ENCODE measurements around the gene CA10. TPM values are rescaled to one million over a fixed set of nuclear protein-coding genes. Genes with fewer than 3 reads are reported as not detected.

The CA10 gene
- total RNA-seq, 4 donors from 2014 or later = 0.96 to 4.1 (median 1.1) TPM; not detected in 1

GRCh38 chr17:51703361-51704341 lies 454.9 kb downstream of the CA10 start:
- Histone ChIP-seq H3K4me1 (no peaks in the 10 kb centered on the region), H3K9me3 (no peaks in the 10 kb centered on the region), H3K27me3 (no peaks in the 10 kb centered on the region), H3K4me3 (no peak overlapping the region), H3K36me3 (no peaks in the 10 kb centered on the region), H3K27ac (no peak overlapping the region)
- 72 to 90% methylated on average over 6 to 8 of the region's 8 CpGs for WGBS, 2 donors (ENCODE audit: low coverage in 1 of 2)
- no peak for DNase-seq
- TF ChIP-seq POLR2AphosphoS5 (IDR thresholded peaks at IDR 0.05) (no peak), EP300 (IDR thresholded peaks at IDR 0.05; ENCODE audit: low read depth) (no peak), CTCF (IDR thresholded peaks at IDR 0.05) (no peak), POLR2A (IDR thresholded peaks at IDR 0.05) (no peak)
- in situ Hi-C loops (cut with MboI; ENCODE audit: low pct_ligation_motif_present in 1 of 4, low pct_unique_long_range_greater_than_20kb in 1 of 4, low sequenced_read_pairs in 3 of 4) = no loop called here
- intact Hi-C loops (cut with DNase I; ENCODE audit: low total_unique reads) = no loop called here

GRCh38 chr17:51702963-51703360 lies 455.6 kb downstream of the CA10 start:
- H3K4me1 ChIP-seq = no peaks in the 10 kb centered on the region
- in situ Hi-C loops (cut with MboI; ENCODE audit: low pct_ligation_motif_present in 1 of 4, low pct_unique_long_range_greater_than_20kb in 1 of 4, low sequenced_read_pairs in 3 of 4) = no loop called here
- H3K27ac ChIP-seq = no peak overlapping the region
- no peaks in the 10 kb centered on the region for H3K27me3 ChIP-seq
- intact Hi-C loops (cut with DNase I; ENCODE audit: low total_unique reads) = no loop called here
- DNase-seq = no peak
- TF ChIP-seq CTCF (IDR thresholded peaks at IDR 0.05) (no peak), EP300 (IDR thresholded peaks at IDR 0.05; ENCODE audit: low read depth) (no peak), POLR2A (IDR thresholded peaks at IDR 0.05) (no peak), POLR2AphosphoS5 (IDR thresholded peaks at IDR 0.05) (no peak)
- H3K4me3 ChIP-seq = no peak overlapping the region
- WGBS, 2 donors (ENCODE audit: low coverage in 1 of 2) = 57 to 83% methylated on average over 1 to 3 of the region's 3 CpGs
- no peaks in the 10 kb centered on the region for H3K9me3 ChIP-seq
- no peaks in the 10 kb centered on the region for H3K36me3 ChIP-seq

- no peak for DNase-seq
- H3K36me3 ChIP-seq = no peaks in the 10 kb centered on the region
- no peak overlapping the region for H3K4me3 ChIP-seq
- no peaks in the 10 kb centered on the region for H3K4me1 ChIP-seq
- intact Hi-C loops (cut with DNase I; ENCODE audit: low total_unique reads) (no loop called here), in situ Hi-C loops (cut with MboI; ENCODE audit: low pct_ligation_motif_present in 1 of 4, low pct_unique_long_range_greater_than_20kb in 1 of 4, low sequenced_read_pairs in 3 of 4) (no loop called here)
- H3K9me3 ChIP-seq = no peaks in the 10 kb centered on the region
- TF ChIP-seq CTCF (IDR thresholded peaks at IDR 0.05) (no peak), POLR2AphosphoS5 (IDR thresholded peaks at IDR 0.05) (no peak)
- 53 to 74% methylated on average over 2 of the region's 2 CpGs for WGBS, 2 donors (ENCODE audit: low coverage in 1 of 2)
- H3K27ac ChIP-seq = no peak overlapping the region
- no peaks in the 10 kb centered on the region for H3K27me3 ChIP-seq
These were observed 457.0 kb downstream of the CA10 start for GRCh38 chr17:51701501-51701900.

- TF ChIP-seq POLR2A (IDR thresholded peaks at IDR 0.05) (no peak), CTCF (IDR thresholded peaks at IDR 0.05) (no peak), EP300 (IDR thresholded peaks at IDR 0.05; ENCODE audit: low read depth) (no peak), POLR2AphosphoS5 (IDR thresholded peaks at IDR 0.05) (no peak)
- intact Hi-C loops (cut with DNase I; ENCODE audit: low total_unique reads) (no loop called here), in situ Hi-C loops (cut with MboI; ENCODE audit: low pct_ligation_motif_present in 1 of 4, low pct_unique_long_range_greater_than_20kb in 1 of 4, low sequenced_read_pairs in 3 of 4) (no loop called here)
- 84 to 87% methylated on average over 14 to 17 of the region's 17 CpGs for WGBS, 2 donors (ENCODE audit: low coverage in 1 of 2)
- H3K4me1 ChIP-seq = no peaks in the 10 kb centered on the region
- no peaks in the 10 kb centered on the region for H3K9me3 ChIP-seq
- H3K27me3 ChIP-seq = no peaks in the 10 kb centered on the region
- H3K4me3 ChIP-seq = no peak overlapping the region
- H3K27ac ChIP-seq = no peak overlapping the region
- DNase-seq = no peak
- H3K36me3 ChIP-seq = no peaks in the 10 kb centered on the region
These were observed 458.3 kb downstream of the CA10 start for GRCh38 chr17:51700011-51700760.

Data from transverse colon (tissue), 4 donors.